CD4-positive, alpha-beta T cell treated with Interleukin-2 at 100 ng/mL for 4 hours (primary cell): ENCODE data around the gene CYGB.
A peak's percentile ranks its signal among the peaks of the same experiment; 100 is the strongest.
"Not testable (repeated sequence)": the region's sequence is repeated elsewhere in the genome, so short reads cannot be mapped to it uniquely, and the experiment has no call there.

Experiments
- DNase-seq: peaks from one replicate; pipeline ENCODE4 v3.0.0-alpha.2; 2020; ENCODE audit warnings: low spot score

CYGB gene

DNA sequence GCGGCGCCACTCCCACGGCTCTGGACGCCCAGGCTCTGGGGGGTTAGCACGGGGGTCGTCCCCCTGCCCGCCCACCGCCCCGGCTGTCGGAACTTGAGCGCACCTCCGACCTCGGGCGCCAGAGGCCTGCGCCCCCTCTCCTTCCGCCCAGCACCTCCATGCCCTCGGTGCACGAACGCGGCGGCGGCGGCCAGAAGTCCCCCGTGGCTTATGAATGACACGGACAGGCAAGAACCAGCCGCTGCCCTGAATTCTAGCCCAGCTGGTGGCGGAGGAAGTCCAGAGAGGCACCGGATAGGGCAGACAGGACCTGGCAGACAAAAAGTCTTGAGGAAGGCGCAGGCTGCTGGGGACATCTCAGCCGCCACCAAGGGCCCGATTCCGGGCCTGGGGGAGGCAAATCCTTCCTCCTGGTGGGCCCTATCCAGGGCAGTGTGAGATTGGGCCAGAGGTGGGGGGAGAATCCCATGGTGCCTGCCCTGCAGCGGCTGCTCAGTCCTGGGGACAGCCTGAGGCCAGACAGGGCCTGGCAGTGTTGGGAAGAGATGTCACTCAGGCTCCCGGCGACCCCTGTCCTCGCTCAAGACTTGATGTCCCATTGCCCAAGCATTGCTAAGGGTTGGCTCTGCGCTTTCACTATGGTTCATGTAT is 897 bp upstream of the CYGB start:
- no peak for DNase-seq

DNA sequence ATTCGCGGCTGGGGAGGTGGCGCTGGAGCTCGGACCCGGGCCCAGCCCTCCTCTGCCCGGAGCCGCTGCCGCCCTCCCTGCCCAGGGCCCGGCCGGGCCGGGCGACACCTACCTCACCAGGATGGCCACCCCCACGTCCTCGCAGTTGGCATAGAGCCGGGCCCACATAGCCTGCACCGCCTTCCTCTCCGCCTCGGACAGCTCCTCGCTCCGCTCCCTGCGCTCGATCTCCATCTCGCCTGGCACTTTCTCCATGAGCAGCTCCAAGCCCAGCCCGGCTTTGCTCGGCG is 276 bp downstream of the CYGB start:
- no peak for DNase-seq

DNA sequence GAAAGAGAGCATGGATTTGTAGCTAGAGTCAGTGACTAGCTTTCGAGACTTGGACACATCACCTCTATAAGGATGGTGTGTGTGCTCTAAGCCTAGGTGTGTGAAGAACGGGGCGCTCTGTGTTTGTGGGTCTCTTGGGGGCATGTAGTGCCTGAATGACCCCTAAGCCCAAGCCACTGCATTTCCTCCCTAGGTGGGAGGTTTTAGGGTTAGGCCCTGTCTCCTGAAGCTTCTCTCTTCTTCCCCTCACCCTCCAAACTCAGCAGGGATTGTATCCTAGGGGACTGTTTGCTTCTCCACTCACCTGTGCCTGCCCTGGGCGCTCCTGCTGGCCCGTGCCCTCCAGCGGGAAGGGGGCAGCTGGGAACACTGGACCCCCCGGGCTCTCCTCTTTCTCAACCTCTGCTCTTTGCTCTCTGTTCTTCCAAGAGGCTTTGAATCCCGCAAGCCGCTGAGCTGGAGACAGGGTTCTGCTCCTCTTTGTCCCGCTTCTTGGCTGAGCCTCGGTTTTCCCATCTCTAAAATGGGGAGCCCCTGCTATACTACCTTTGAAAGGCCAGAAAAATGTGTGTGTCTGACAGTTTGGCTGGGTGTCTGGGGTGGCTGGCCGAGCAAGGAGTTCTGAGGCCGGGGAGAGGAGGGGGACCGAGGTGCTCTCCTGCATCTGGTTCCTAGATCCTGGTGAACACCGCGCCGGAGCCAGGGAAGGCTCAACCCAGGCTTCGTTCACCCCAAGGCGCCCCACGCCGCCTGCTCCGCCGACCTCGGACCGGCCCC is 810 bp downstream of the CYGB start:
- no peak for DNase-seq

DNA sequence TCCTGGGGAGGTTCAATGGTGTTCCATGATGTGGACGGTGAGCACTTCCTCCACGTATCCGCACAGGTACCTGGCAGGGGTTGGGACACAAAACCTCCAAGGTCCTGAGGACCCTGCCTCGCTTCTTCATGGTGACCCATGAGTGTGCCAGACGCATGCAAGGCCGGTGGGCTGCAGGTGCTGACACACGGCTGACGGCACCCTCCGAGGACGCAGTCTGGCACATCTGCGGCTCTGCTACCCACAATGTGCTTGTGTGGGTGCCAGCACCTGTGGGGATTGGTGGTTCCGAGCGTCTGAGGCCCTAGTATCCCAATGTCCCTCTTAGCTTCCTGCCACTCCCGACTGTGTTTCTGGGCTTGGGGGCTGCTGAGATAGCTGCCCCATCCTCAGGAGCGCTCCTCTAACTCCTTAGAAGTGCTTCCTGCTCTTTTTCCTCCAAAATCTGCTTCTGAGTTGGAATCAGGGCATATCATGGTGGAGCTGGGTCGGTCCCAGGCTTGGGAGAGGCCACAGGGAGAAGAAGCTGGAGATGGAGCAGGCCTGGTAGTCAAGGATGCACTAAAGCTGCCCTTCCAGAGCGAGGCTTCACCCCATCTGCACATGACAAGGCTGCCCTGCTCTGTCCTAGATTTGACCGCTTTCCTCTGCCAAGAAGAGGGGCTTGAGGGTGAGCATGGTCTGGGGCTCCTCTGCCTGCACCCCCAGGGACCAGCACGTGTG is 1.6 kb downstream of the CYGB start:
- no peak for DNase-seq

DNA sequence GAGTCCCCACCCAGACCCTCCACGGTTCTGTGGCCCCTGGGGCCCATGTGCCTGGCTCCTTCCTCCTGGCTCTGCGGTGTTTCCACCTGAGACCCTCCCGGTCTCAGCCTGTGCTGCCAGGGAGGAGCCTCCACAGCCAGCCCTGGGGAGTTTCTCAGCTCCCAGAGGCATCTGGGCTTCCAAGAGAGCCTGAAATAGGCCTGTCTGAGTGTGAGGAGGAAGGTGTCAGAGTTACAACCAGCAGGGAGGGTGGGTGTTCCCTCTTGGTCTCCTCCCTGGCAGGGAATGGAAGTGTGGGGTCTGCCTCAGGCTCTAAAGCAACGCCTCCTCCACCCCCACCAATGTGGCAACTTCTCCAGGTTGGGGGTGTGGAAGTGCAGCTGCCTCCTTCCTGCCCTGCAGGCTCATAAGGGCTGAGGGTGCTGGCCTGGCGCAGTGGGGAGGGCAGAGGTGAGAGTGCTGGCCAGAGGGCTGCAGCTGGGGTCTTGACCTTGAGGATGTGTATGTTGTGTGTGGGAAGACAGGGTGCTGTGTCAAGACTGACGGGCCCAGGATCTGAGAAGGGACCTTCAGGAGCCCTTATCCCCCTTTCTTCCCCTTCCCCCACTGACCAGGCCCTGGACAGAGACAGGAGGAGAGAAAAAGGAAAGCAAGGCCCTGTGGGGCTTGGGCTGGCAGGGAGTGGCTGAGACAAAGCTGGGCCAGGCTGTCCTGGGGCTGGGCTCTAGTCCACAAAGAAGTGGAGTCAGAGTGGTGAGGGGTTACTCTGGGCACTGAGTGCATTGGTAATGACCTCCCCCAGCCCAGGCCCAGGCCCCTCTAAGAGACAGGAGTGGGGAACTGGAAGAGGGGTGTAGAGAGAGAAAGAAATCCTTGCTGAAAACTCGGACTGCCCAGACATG is 2.4 kb downstream of the CYGB start:
- no peak for DNase-seq

DNA sequence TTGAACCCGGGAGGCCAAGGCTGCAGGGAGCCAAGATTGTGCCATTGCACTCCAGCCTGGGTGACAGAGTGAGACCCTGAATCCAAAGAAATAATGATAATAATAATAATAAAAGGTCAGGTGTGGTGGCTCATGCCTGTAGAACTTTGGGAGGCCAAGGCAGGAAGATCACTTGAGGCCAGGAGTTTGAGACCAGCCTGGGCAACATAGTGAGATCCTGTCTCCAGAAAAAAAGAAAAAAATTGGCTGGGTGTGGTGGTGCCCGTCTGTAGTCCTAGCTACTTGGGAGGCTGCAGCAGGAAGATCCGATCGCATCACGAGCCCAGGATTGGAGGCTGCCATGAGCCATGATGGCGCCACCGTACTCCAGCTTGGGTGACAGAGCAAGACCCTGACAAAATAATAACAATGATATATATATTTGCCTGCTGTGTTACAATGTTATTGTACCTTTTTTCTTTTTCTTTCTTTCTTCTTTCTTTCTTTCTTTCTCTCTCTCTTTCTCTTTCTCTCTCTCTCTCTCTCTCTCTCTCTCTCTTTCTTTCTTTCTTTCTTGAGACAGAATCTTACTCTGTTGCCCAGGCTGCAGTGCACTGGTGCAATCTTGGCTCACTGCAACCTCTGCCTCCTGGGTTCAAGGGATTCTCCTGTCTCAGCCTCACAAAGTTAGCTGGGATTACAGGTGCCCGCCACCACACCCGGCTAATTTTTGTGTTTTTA is 3.7 kb downstream of the CYGB start:
- DNase-seq = not testable (repeated sequence)

DNA sequence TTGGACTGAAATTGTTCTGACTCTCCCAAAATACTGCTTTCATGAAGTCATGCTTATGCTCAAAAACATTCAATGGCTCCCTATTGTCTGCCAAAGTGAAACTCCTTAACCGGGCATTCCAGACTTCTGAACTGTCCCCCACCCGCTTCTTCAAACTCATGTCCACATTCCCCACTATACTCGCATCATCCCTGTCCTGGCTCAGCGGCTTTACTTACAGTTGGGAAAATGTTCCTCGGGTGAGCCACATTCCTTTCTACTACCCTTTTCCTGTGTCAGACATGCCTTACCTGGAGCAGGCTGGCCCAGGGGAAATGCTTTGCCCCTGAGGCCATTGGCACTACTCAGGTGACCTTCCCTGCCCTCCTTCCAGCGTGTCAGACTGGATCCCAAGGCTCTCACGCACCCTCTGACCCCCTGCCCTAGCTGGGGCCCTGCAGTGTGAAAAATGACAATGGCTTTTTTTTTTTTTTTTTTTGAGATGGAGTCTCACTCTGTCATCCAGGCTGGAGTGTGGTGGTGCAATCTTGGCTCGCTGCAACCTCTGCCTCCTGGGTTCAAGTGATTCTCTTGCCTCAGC is 5.3 kb downstream of the CYGB start:
- no peak for DNase-seq

DNA sequence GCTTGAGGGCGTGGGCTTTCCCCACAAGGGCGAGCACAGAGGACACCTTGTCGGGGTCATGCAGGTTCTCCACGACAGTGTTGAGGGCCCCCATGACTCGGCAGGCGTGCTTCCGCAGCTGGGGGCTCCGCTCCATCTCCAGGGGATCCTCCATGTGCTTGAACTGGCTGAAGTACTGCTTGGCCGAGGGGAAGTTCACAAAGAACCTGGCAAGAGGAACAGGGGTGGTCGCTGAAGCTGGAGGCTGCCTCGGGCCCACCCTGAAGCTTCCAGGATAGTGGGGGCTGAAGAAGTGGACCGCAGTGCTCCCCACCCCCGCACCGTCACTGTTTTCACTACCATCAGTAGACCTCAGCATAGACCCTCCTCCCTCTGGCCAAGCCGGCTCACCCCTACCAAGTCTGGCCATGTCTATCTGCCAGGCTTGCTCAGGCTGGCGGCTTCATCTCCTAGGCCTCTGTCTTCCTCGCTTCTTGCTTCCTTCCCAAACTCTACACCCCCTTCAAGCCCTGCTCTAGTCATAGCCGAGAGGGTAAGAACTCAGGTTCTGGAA is 5.9 kb downstream of the CYGB start:
- no peak for DNase-seq

DNA sequence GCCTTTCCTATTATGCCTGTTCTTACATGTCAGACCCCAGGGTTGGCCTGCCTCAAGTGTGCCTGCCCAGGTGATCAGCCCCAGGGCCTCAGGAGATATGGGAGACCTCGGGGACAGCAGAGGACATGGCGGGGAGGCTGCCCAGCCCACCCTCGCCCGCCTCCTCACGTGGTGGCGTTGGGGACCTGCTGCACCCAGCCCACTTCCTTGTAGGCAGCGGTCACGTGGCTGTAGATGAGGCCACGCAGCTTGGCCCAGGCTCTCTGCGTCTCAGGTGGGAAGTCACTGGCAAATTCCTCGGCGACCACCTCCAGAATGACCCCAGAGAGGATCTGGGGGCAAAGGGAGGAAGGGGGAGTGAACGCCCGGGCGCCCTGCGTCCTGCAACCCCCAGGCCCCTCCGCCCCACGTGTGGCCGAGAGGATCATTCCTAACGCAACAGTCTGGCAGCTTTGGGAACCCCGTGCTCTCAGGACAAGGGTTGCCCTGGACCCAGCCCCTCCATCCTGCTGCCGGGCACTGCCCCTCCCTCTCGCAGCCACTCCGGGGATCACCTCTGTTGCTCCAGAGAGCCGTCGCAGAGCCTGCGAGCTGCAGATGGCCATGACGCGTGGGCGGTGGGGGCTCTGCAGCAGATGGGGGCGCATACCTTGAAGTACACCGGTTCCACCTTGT is 6.6 kb downstream of the CYGB start:
- DNase-seq = no peak

DNA sequence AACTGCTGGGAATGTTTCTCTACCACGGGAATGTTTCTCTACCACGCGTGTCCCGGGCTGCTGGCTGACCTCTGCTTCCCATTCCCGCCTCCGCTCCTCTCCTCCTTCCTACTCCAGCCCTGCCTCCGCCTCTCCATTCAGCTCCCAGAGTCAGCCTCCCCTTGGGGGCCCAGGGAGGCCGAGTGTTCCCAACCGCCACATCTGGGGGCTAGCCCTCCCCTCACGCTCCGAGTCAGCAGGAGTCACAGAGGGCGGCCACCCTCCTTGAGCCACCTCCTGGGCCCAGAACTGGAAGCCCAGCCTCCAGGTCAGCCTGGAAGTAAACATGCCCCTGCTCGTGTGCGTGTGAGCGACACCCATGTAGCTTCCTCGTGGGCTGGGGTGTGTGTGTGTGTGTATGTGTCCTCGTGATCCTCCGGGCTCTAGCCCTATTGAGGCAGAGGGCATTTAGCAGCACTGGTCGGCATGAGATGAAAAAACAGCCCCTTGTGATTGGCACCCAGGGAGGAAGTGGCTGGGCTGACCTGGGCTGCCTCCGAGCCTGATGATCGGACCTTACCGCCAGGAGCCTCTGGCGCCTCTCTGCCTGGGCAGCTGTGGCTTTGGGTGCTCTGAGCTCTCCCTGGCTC is 7.3 kb downstream of the CYGB start:
- no peak for DNase-seq

DNA sequence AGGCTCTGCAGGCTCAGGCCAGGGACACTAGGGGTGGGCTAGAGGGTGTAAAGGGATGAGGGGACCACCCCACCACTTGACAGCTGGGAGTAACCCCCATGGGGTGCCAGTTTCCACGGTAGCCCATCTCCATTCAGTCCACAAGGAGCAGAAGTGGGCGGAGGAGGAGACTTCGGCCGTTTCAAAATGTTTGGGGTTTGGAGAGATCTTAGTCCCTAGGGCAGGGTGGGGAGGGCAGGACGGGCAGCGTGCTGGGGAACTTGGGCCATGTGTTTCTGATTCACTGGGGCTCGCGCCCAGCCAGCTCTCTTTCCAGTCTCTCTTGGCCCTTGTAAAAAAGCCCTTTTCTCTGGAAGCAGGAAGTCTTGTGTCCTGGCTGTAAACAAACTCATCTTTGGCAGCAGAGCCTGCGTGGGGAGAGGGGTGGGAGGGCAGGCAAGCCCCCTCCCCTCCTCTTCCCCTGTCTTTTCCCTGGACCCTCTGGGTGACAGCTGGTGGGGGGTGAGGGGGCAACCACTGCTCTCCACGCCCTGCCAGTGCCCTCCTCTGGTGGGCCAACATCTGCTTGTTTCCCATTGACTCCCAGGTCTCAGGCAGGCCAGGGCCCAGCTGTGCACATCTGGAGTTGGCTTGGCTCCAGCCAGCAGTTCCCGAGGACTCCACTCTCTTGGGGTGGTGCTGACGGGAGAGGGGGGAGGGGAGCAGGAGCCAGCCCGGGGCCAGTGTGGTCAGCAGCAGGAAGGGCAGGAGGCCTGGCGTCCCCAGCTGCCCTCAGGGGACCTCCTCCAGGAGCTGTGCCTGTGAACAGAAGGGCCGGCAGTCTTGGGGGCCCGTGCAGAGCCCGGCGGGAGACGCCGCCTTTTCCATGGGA is 8.1 kb downstream of the CYGB start:
- no peak for DNase-seq

DNA sequence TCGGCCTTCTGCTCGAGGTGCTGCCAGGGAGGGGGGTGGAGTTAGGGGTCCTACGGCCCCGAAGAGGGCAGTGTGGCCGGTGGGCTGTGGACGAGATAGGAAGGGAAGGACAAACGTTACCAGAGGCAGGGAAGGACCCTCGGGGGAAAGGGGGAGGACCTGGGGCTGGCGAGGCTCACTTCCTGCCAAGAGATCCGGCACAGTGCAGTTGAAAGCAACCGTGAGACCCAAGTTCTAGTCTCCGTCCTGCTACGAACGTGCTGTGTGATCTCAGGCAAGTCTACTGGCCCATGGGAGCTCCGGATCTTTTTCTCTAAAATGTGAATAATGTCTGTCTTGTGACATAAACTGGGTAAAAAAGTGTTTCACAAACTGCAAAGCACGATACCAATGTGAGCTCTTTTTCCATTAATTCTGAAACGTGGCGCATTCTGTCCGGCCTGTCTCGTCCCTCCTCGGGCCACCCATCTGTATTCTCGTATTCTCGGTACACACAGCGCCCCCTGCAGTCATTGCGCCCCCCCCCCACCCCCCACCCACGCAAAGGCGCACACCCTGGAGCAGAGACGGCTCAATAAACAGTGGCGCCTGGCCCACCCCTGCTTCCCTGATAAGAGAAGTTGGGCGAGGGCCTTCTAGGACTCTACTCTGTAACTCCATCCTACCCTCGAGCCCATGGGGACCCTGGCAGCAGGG is 8.8 kb downstream of the CYGB start:
- DNase-seq = no peak

DNA sequence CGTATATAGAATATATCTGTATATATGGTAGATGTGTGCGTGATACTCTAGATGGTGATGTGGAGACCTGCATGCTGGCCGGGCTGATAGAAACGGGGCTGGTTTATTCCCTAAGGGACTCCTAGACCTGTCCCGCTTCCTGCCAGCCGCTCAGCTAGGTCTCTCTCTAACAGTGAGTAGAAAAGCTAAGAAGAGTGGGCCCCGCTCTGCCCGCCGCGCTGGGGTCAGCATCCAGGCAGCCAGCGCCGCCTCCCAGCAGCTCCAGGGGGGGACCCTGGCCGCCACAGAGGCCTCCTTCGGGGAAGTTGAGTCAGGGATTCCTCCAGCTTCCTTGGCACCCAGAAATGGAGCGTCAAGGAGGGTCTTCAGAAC is 9.4 kb downstream of the CYGB start:
- no peak for DNase-seq

DNA sequence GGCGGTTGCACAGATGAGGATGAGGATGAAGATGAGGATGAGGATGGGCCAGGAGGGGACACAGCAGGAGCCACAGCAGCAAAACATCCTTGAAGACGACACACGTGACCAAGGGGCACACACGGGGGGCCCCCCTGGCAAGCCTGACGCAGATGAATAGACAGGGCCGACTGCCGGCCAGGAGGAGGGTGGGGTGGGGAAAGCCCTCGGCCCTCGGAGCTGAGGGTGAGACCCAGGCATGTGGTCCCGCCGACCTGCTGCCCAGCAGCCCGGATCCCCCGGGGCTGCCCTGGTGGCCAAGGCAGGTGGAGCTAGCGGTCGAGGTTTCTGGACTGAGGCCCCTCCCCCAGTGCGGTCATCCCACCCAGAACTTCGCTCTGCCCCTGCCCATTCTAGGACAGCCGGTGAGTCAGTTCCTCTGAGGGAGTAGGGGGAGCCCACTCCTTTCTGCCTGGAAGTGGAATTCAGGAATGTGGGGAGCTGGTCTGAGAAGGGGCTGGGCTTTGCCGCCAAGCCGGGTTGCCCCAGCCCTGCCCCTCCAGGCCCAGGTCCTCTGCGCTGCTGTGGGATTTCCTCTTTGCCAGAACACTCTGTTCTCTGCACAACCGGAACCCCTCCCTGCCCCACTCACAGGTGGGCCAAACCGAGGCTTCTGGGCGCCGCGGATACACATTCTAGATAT is 9.9 kb downstream of the CYGB start:
- peak; percentile 43 for DNase-seq

DNA sequence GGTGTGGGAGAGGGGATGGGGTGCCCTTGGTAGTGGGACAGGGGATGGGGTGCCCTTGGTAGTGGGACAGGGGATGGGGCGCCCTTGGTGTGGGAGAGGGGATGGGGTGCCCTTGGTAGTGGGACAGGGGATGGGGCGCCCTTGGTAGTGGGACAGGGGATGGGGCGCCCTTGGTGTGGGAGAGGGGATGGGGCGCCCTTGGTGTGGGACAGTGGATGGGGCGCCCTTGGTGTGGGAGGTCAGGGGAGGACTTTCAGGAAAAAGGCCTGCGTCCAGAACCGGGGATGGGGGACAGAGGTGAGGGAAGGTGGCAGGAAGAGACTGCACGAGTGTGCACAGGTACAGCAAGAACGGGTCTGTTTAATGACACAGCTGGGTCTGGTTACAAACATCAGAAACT is 10.5 kb downstream of the CYGB start:
- not testable (repeated sequence) for DNase-seq

DNA sequence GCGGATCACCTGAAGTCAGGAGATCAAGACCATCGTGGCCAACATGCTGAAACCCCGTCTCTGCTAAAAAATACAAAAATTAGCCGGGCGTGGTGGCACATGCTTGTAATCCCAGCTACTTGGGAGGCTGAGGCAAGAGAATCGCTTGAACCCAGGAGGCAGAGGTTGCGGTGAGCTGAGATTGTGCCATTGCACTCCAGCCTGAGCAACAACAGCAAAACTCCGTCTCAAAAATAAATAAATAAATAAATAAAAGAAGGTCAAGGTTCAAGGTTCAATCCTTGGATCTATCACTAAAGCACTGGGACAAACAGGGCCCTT is 12.0 kb downstream of the CYGB start:
- not testable (repeated sequence) for DNase-seq

DNA sequence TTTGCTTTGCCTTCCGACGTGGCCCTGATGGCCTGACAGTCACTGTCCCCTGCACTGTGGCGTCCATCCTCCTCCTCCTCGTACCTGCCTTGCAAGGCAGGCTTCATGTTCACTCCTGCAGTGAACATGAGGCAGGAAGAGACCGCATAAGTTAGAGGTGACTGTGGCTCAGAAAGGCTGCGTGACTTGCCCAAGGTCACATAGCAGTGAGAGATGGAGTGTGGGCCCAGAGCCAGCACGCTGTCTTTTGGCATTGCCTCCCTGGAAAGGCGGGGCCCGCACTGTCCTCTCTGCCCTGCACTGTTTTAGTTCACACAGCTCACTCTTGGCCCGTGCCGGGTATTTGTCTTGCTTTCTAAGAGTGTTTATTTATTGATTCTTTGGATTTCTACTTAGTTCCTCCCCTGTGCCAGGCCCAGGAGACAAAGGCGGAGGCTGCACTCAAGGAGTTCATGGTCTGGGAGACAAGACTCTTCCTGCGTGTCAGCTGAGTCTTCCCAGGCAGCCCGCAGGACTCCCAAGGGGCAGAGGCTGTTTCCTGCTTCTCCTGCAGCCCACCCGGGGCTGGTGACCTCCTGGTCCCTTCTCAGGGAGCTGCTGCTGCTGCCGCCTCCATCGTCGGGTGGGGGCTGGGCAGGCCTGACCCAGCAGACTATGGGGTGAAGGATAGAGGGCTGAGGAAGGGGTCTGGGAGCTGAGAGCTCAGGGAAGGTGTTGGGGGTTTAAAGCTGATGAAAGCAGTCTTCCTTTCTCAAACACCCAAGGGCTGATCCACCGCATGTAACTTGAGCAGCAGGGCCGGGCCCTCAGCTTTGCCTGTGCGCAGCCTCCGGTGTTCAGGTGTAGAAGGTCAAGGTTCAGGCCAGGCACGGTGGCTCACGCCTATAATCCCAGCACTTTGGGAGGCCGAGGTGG is 12.7 kb downstream of the CYGB start:
- DNase-seq = no peak
